Activated CD8-positive, alpha-beta memory T cell treated with anti-CD3 and anti-CD28 coated beads, Interleukin-2, amount 50 U/mL, for 1 hour (primary cell): ENCODE measurements around the gene SLC35A2.
"Not testable (repeated sequence)": the region's sequence is repeated elsewhere in the genome, so short reads cannot be mapped to it uniquely, and the experiment has no call there.

Source experiments
- DNase-seq: peaks from one replicate; pipeline ENCODE4 v3.0.0-alpha.2; 2020; ENCODE audit errors: extremely low read depth

SLC35A2 gene

GRCh38 chrX:48902776-48903175, 8.7 kb downstream of the SLC35A2 start:
- no peak for DNase-seq

- DNase-seq, result no peak
Observed at GRCh38 chrX:48902135-48902534, 9.3 kb downstream of the SLC35A2 start.

- DNase-seq, result no peak
Observed at GRCh38 chrX:48901069-48901468, 10.4 kb downstream of the SLC35A2 start.

- no peak for DNase-seq
Observed at GRCh38 chrX:48899078-48899410, 12.4 kb downstream of the SLC35A2 start.

GRCh38 chrX:48897625-48898306, 13.7 kb downstream of the SLC35A2 start, which contains the start of the genes PQBP1 and TIMM17B:
PQBP1 (plus strand) TSS chrX:48897930; CDS start chrX:48898510, 580 bp downstream.
TIMM17B (minus strand) TSS chrX:48897768; CDS start chrX:48897749, 19 bp downstream.
- DNase-seq, result peak; percentile 71

GRCh38 chrX:48897157-48897624, 14.3 kb downstream of the SLC35A2 start:
- no peak for DNase-seq

- no peak for DNase-seq
Observed at GRCh38 chrX:48896611-48897011, 14.8 kb downstream of the SLC35A2 start.

GRCh38 chrX:48894891-48895290, 16.6 kb downstream of the SLC35A2 start:
- no peak for DNase-seq

GRCh38 chrX:48893556-48894348, 17.7 kb downstream of the SLC35A2 start:
- DNase-seq, result no peak

GRCh38 chrX:48892896-48893295, 18.6 kb downstream of the SLC35A2 start:
- no peak for DNase-seq

GRCh38 chrX:48891402-48892288, 19.8 kb downstream of the SLC35A2 start:
- peak; percentile 40 for DNase-seq

- DNase-seq, result no peak
Observed at GRCh38 chrX:48890934-48891401, 20.5 kb downstream of the SLC35A2 start.

- no peak for DNase-seq
Observed at GRCh38 chrX:48890296-48890925, 21.0 kb downstream of the SLC35A2 start.

GRCh38 chrX:48886586-48886985, 24.9 kb downstream of the SLC35A2 start:
- not testable (repeated sequence) for DNase-seq

- DNase-seq, result no peak
Observed at GRCh38 chrX:48883729-48884128, 27.7 kb downstream of the SLC35A2 start.

GRCh38 chrX:48876944-48877343, 34.5 kb downstream of the SLC35A2 start:
- not testable (repeated sequence) for DNase-seq

GRCh38 chrX:48872017-48872416, 39.4 kb downstream of the SLC35A2 start:
- DNase-seq, result not testable (repeated sequence)

- DNase-seq, result no peak
Observed at GRCh38 chrX:48864210-48864609, 47.2 kb downstream of the SLC35A2 start.

GRCh38 chrX:48854898-48855297, 56.5 kb downstream of the SLC35A2 start:
- DNase-seq, result no peak

GRCh38 chrX:48854121-48854804, 57.2 kb downstream of the SLC35A2 start:
- DNase-seq, result not testable (repeated sequence)

- not testable (repeated sequence) for DNase-seq
Observed at GRCh38 chrX:48853494-48853893, 58.0 kb downstream of the SLC35A2 start.
